GM13976 (cell line): ENCODE results near the gene TRIP6.
A peak's percentile ranks its signal among the peaks of the same experiment; 100 is the strongest.

Experiments
- DNase-seq: peaks from one replicate; pipeline ENCODE4 v3.0.0; 2012; ENCODE audit warnings: low spot score
- CTCF ChIP-seq: IDR thresholded peaks from 2 replicates; pipeline ENCODE4 v1.5.1; 2012; ENCODE audit warnings: borderline replicate concordance, mild to moderate bottlenecking; ENCODE audit not compliant: insufficient read depth; ENCODE audit errors: extremely low read depth, missing control alignments, control extremely low read depth
- in situ Hi-C: fragments of 300-500 bp; cut with MboI; formaldehyde crosslinking; loops from one replicate; pipeline ENCODE4 v1.12.0; 2022; ENCODE audit warnings: low sequenced_read_pairs, mixed read lengths, inconsistent platforms; ENCODE audit not compliant: unreplicated experiment

TRIP6 gene

GRCh38 chr7:100884736-100885439 is 17.7 kb downstream of the TRIP6 start:
- in situ Hi-C loops: no loop called here
- TF ChIP-seq CTCF: no peak
- DNase-seq: no peak

GRCh38 chr7:100885440-100886141 is 18.4 kb downstream of the TRIP6 start:
- no peak for DNase-seq
- TF ChIP-seq CTCF: no peak
- in situ Hi-C loops: no loop called here

- in situ Hi-C loops: no loop called here
- DNase-seq: no peak
- no peak for TF ChIP-seq CTCF
Measured at GRCh38 chr7:100886142-100886935, 19.2 kb downstream of the TRIP6 start.

GRCh38 chr7:100886936-100887515 is 19.8 kb downstream of the TRIP6 start:
- TF ChIP-seq CTCF: no peak
- in situ Hi-C loops: no loop called here
- DNase-seq: no peak

DNA sequence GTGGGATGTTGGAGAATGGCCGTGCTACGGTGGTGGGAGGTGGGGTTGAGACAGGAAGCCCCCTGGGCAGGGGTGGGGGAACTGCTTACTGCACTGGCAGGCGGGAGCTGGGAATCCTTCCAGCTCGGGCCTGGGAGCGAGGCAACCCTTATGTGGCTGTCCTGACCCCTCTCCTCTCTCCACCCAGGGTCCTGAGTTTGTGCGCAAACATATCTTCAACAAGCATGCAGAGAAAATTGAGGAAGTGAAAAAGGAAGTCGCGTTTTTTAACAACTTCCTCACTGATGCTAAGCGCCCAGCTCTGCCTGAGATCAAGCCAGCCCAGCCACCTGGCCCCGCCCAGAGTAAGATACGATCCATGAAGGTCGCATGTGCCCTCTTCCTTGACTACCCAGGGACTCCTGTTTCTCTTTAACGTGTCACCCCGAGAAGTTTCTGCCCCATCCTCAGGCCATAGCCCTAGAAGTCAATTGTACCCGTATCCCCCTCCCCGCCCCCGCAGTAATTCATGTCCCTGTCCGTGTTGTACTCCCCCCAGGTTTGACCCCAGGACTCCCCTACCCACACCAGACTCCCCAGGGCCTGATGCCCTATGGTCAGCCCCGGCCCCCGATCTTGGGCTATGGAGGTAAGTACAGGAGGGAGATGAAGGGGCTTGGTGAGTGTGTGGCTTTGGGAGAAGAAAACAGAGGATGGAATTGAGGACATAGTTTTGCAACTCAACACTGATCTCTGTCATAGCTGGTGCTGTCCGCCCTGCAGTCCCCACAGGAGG is 20.5 kb downstream of the TRIP6 start:
- in situ Hi-C loops: no loop called here
- TF ChIP-seq CTCF: no peak
- DNase-seq: peak; percentile 86
